IMR-90 (cell line): ENCODE measurements around the gene GABRD. TPM values are rescaled to one million over a fixed set of nuclear protein-coding genes. Genes with fewer than 3 reads are reported as not detected.

Source experiments
- ATAC-seq: fragments of 200-7000 bp; cut with Tn5 transposase; 2 replicates; pipeline ENCODE4 v1.9.1; 2020; ENCODE audit warnings: low read depth, mild to moderate bottlenecking, moderate library complexity
- BruUV-seq: library from RNA; stranded (reverse); fragments of 400-500 nt; replicated peaks from 2 replicates; lab custom pipeline; 2021; lab: Mats Ljungman, UMichigan
- CTCF ChIA-PET: fragments of 300-600 bp; formaldehyde crosslinking; extraction: SDS; loops from one replicate; lab custom pipeline; 2021; ENCODE audit warnings: antibody characterized with exemption; lab: Yijun Ruan, JAX
- POLR2A ChIA-PET: fragments of 300-600 bp; sonication (Branson Sonifier 250); formaldehyde crosslinking; loops from one replicate; lab custom pipeline; 2022; ENCODE audit warnings: antibody characterized with exemption; ENCODE audit not compliant: unreplicated experiment; lab: Charles Lee
- DNase-seq: peaks from one replicate; pipeline ENCODE4 v3.0.0; 2013
- H2AFZ ChIP-seq: replicated peaks from 2 replicates; pipeline ENCODE3; 2013; ENCODE audit warnings: low read length, mild to moderate bottlenecking; ENCODE audit not compliant: poor library complexity
- H2AK5ac ChIP-seq: 2 replicates; pipeline ENCODE4 v1.6.1; 2013; ENCODE audit warnings: low read depth, low read length, inconsistent platforms
- H2AK9ac ChIP-seq: replicated peaks from 2 replicates; pipeline ENCODE3; 2013; ENCODE audit warnings: mild to moderate bottlenecking, low read depth, low read length, moderate library complexity; ENCODE audit not compliant: poor library complexity
- H2BK120ac ChIP-seq: 2 replicates; pipeline ENCODE4 v1.6.1; 2013; ENCODE audit warnings: low read depth, low read length, inconsistent platforms
- H2BK15ac ChIP-seq: 3 replicates; pipeline ENCODE4 v1.6.1; 2013; ENCODE audit warnings: low read depth, low read length, inconsistent platforms
- H2BK20ac ChIP-seq: 2 replicates; pipeline ENCODE4 v1.6.1; 2013; ENCODE audit warnings: low read depth, mild to moderate bottlenecking, inconsistent platforms, low read length, moderate library complexity
- H2BK5ac ChIP-seq: 2 replicates; pipeline ENCODE4 v1.6.1; 2013; ENCODE audit warnings: mild to moderate bottlenecking, low read depth, low read length, inconsistent platforms; ENCODE audit not compliant: poor library complexity, severe bottlenecking
- H3K14ac ChIP-seq: replicated peaks from 2 replicates; pipeline ENCODE4 v1.6.1; 2013; ENCODE audit warnings: low read depth, low read length, inconsistent platforms
- H3K18ac ChIP-seq: 2 replicates; pipeline ENCODE4 v1.6.1; 2013; ENCODE audit warnings: low read depth, low read length, control low read depth
- H3K23ac ChIP-seq: 2 replicates; pipeline ENCODE4 v1.6.1; 2013; ENCODE audit warnings: low read depth, low read length, inconsistent platforms
- H3K27ac ChIP-seq: 2 replicates; pipeline ENCODE4 v1.5.1; 2013; ENCODE audit warnings: mild to moderate bottlenecking, control low read depth, low read length; ENCODE audit not compliant: insufficient read depth
- H3K27me3 ChIP-seq: 2 replicates; pipeline ENCODE4 v1.6.1; 2013; ENCODE audit warnings: low read length; ENCODE audit not compliant: control insufficient read depth, insufficient read depth
- H3K36me3 ChIP-seq: 2 replicates; pipeline ENCODE4 v1.6.1; 2013; ENCODE audit warnings: low read length, mixed read lengths; ENCODE audit not compliant: control insufficient read depth, insufficient read depth
- H3K4ac ChIP-seq: 2 replicates; pipeline ENCODE4 v1.6.1; 2013; ENCODE audit warnings: low read depth, low read length, inconsistent platforms
- H3K4me1 ChIP-seq: 2 replicates; pipeline ENCODE4 v1.6.1; 2013; ENCODE audit warnings: low read length, mixed read lengths; ENCODE audit not compliant: control insufficient read depth, insufficient read depth
- H3K4me2 ChIP-seq: 2 replicates; pipeline ENCODE4 v1.6.1; 2013; ENCODE audit warnings: low read depth, mild to moderate bottlenecking, control low read depth, low read length, moderate library complexity
- H3K4me3 ChIP-seq: 2 replicates; pipeline ENCODE4 v1.5.1; 2013; ENCODE audit warnings: low read depth, mild to moderate bottlenecking, control low read depth, low read length, moderate library complexity; ENCODE audit not compliant: insufficient read depth
- H3K56ac ChIP-seq: 2 replicates; pipeline ENCODE4 v1.6.1; 2013; ENCODE audit warnings: low read length, inconsistent platforms; ENCODE audit not compliant: insufficient read depth; ENCODE audit errors: extremely low read depth
- H3K79me1 ChIP-seq, 2 experiments: 2 replicates each; pipeline ENCODE4 v1.6.1; 2013; ENCODE audit warnings: low read length in 2 of 2, inconsistent platforms in 1 of 2, low read depth in 1 of 2
- H3K9ac ChIP-seq: 2 replicates; pipeline ENCODE4 v1.6.1; 2013; ENCODE audit warnings: low read depth, low read length, control low read depth
- H3K9me1 ChIP-seq: 2 replicates; pipeline ENCODE4 v1.6.1; 2013; ENCODE audit warnings: low read length, inconsistent platforms; ENCODE audit not compliant: insufficient read depth
- H3K9me3 ChIP-seq: 2 replicates; pipeline ENCODE4 v1.6.1; 2013; ENCODE audit warnings: low read length; ENCODE audit not compliant: control insufficient read depth, insufficient read depth
- H4K20me1 ChIP-seq: 2 replicates; pipeline ENCODE4 v1.6.1; 2013; ENCODE audit warnings: low read length, inconsistent platforms; ENCODE audit not compliant: insufficient read depth
- H4K5ac ChIP-seq: 2 replicates; pipeline ENCODE4 v1.6.1; 2013; ENCODE audit warnings: mild to moderate bottlenecking, low read depth, low read length, control low read depth
- H4K8ac ChIP-seq, 2 experiments: 2 replicates each; pipeline ENCODE4 v1.6.1; 2013; ENCODE audit warnings: low read depth in 2 of 2, low read length in 2 of 2, control low read depth in 1 of 2, inconsistent platforms in 1 of 2
- H4K91ac ChIP-seq: 2 replicates; pipeline ENCODE4 v1.6.1; 2013; ENCODE audit warnings: low read depth, low read length, inconsistent platforms; ENCODE audit not compliant: insufficient read depth
- CEBPB ChIP-seq: IDR thresholded peaks from 2 replicates; pipeline ENCODE4 v1.6.1; 2012; ENCODE audit warnings: low read depth, low read length, improper control_type of control experiment
- CHD1 ChIP-seq: IDR thresholded peaks from 2 replicates; pipeline ENCODE4 v1.6.1; 2012; ENCODE audit warnings: low read depth, low read length, improper control_type of control experiment
- MAFK ChIP-seq: IDR thresholded peaks from 2 replicates; pipeline ENCODE4 v1.6.1; 2012; ENCODE audit warnings: low read depth, low read length, improper control_type of control experiment
- MXI1 ChIP-seq: IDR thresholded peaks from 2 replicates; pipeline ENCODE4 v1.6.1; 2012; ENCODE audit warnings: low read depth, mild to moderate bottlenecking, low read length, moderate library complexity, borderline replicate concordance
- RCOR1 ChIP-seq: IDR thresholded peaks from 2 replicates; pipeline ENCODE4 v1.6.1; 2012; ENCODE audit warnings: mild to moderate bottlenecking, low read length, improper control_type of control experiment; ENCODE audit not compliant: insufficient replicate concordance
- RFX5 ChIP-seq: IDR thresholded peaks from 2 replicates; pipeline ENCODE4 v1.8.0; 2012; ENCODE audit warnings: low read depth, mild to moderate bottlenecking, low read length, moderate library complexity
- USF2 ChIP-seq: fragments of 150-350 bp; IDR thresholded peaks from 2 replicates; pipeline ENCODE4 v1.6.1; 2017; ENCODE audit warnings: mild to moderate bottlenecking, antibody characterized with exemption, low read length, low read depth
- WGBS, 2 experiments: methylation state at CpG; one replicate each; pipeline versions ENCODE4 v1.1.5 to v1.1.7; 2013; ENCODE audit warnings: missing lambda C conversion rate in 2 of 2; ENCODE audit not compliant: insufficient read length in 1 of 2; ENCODE audit errors: extremely low coverage in 2 of 2; 5-methylcytosine and 5-hydroxymethylcytosine counted together
- dilution Hi-C: fragments of 300-500 bp; cut with HindIII; formaldehyde crosslinking; loops from one replicate; pipeline ENCODE4 v1.14.3; 2018; ENCODE audit warnings: low sequenced_read_pairs; ENCODE audit not compliant: unreplicated experiment
- in situ Hi-C: fragments of 300-500 bp; cut with MboI; formaldehyde crosslinking; loops from 3 replicates; pipeline ENCODE4 v1.14.3; 2019; ENCODE audit warnings: low sequenced_read_pairs, inconsistent platforms, mixed read lengths
- intact Hi-C: fragments of 100-400 bp; cut with micrococcal nuclease; formaldehyde crosslinking; loops from 2 replicates; pipeline ENCODE4 v1.10.0; 2022
- polyA plus RNA-seq, 3 experiments: library from polyadenylated mRNA; depleted of rRNA; stranded (reverse); fragments of >200 nt; gene quantifications; 2 replicates each; pipeline ENCODE4 v1.2.3, GENCODE V29; 2012; ENCODE audit warnings: low replicate concordance in 1 of 3
- total RNA-seq: library from RNA; depleted of rRNA; stranded (reverse); fragments of >200 nt; gene quantifications from 2 replicates; pipeline ENCODE4 v1.2.3, GENCODE V29; 2012

Gene GABRD
- total and polyA plus RNA-seq, 2 of the 4 experiments (the other 2 are of a cell fraction), result not detected

- WGBS, 2 experiments, result 70% methylated on average over 8 of the region's 29 CpGs; no CpG with 5 or more reads in 1 of the 2 experiments
- Histone ChIP-seq H2BK20ac (no peak overlapping the region), H3K4ac (no peak overlapping the region), H2AK5ac (no peak overlapping the region), H2BK120ac (no peak overlapping the region), H3K23ac (no peak overlapping the region), H4K20me1 (0 out of 2 replicates have a peak, but pooled peaks cover 6% of the 10 kb centered on the region), H4K5ac (no peak overlapping the region), H3K9me3 (peaks cover 1% of the 10 kb centered on the region; the same call in 1 of the 2 replicates), H3K9me1 (no peaks in the 10 kb centered on the region), H3K9ac (no peak overlapping the region), H3K14ac (no peak overlapping the region), H4K8ac (no peak overlapping the region), H3K27ac (no peak overlapping the region), H3K56ac (no peak overlapping the region), H3K18ac (no peak overlapping the region), H3K79me1 (no peaks in the 10 kb centered on the region), H2AK9ac (no peak overlapping the region), H3K36me3 (no peaks in the 10 kb centered on the region), H2BK5ac (no peak overlapping the region), H3K4me1 (no peaks in the 10 kb centered on the region), H2AFZ (no peak overlapping the region), H4K91ac (no peak overlapping the region), H3K4me3 (no peak overlapping the region), H2BK15ac (no peak overlapping the region), H3K27me3 (peaks cover 17% of the 10 kb centered on the region), H3K4me2 (no peak overlapping the region)
- CTCF ChIA-PET, result no interaction called here
- intact Hi-C loops (no loop called here), dilution Hi-C loops (no loop called here), in situ Hi-C loops (loop anchor here (10.0 to 25.0 kb wide), 2 partner anchors 185 to 392 kb away; no protein-coding TSS in a partner anchor)
- POLR2A ChIA-PET, result no interaction called here
- DNase-seq (no peak), ATAC-seq (no peak)
- TF ChIP-seq CHD1 (no peak), USF2 (no peak), MXI1 (no peak), RCOR1 (no peak), CEBPB (no peak), RFX5 (no peak), MAFK (no peak)
- no TSS peak for BruUV-seq
Measured at GRCh38 chr1:1969953-1970716, 49.0 kb upstream of the GABRD start.
